Measurements from ENCODE around the gene BATF3. TPM values are rescaled to one million over a fixed set of nuclear protein-coding genes. Genes with fewer than 3 reads are reported as not detected.
A peak's percentile ranks its signal among the peaks of the same experiment; 100 is the strongest.

The BATF3 gene, protein sequence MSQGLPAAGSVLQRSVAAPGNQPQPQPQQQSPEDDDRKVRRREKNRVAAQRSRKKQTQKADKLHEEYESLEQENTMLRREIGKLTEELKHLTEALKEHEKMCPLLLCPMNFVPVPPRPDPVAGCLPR
- 1.7 and 2.4 TPM in 2 replicates for total RNA-seq (2011; cell fraction: chromatin; rRNA removed; ENCODE audit: low replicate concordance)
- 1.3 and 1.6 TPM in 2 replicates for total RNA-seq (2011; cell fraction: nucleolus; rRNA removed)
- total RNA-seq (2011; cell fraction: nucleoplasm; rRNA removed), result 1.2 and 2.6 TPM in 2 replicates
- 3.4 and 3.6 TPM in 2 replicates for total RNA-seq (2014; rRNA removed)
- 0.96 and 1.1 TPM in 2 replicates for total RNA-seq (2014; rRNA removed; fragmentation: Illumina TruSeq; extraction: Trizol)
- total RNA-seq (2015; rRNA removed; fragmentation: Illumina TruSeq; extraction: Trizol), result 0.40 and 0.57 TPM in 2 replicates
- 2.0 and 3.8 TPM in 2 replicates for total RNA-seq (2021)
- polyA plus RNA-seq (2011; rRNA removed), result 0.93 and 2.0 TPM in 2 replicates
- polyA plus RNA-seq (2011; cell fraction: cytosol; rRNA removed), result 0.68 and 4.4 TPM in 2 replicates
- polyA plus RNA-seq (2011; cell fraction: nucleus; rRNA removed), result 0.48 and 0.71 TPM in 2 replicates
- polyA plus RNA-seq (2012), result 1.9 and 8.3 TPM in 2 replicates
- 2.7 and 3.1 TPM in 2 replicates for polyA plus RNA-seq (2014; fragmentation: Illumina TruSeq; extraction: Trizol)
- polyA plus RNA-seq (2014; fragmentation: Nextera tagmentation; extraction: Ambion mirVana), result under 1 TPM; 0.51 to 0.57 TPM
- 3.8 and 5.2 TPM in 2 replicates for polyA plus RNA-seq (2014; rRNA removed)
- 0.18 and 0.25 TPM in 2 replicates for polyA minus RNA-seq (2011; rRNA and poly(A)+ RNA removed)
- 1.1 TPM in 1 of 2 replicates, not detected in the other for polyA minus RNA-seq (2011; cell fraction: cytosol; rRNA and poly(A)+ RNA removed)
- polyA minus RNA-seq (2011; cell fraction: nucleus; rRNA and poly(A)+ RNA removed), result 0.11 and 0.54 TPM in 2 replicates
- Bru-seq, nascent RNA, result percentile 42 among the genes with signal in this experiment
- percentile 50 among the genes with signal in this experiment for BruChase-seq, experiment 1, labeled RNA remaining after a 2-hour chase
- BruChase-seq, experiment 2, labeled RNA remaining after a 6-hour chase, result percentile 49 among the genes with signal in this experiment
- long read RNA-seq, experiment 1, partial matches to known transcripts, result 0 of 1 reads
- long read RNA-seq, experiment 1, other reads (novel, unspliced or antisense), result 0 of 1 reads
- long read RNA-seq, experiment 2, partial matches to known transcripts, result 0 of 1 reads
- long read RNA-seq, experiment 2, other reads (novel, unspliced or antisense), result 0 of 1 reads
- long read RNA-seq, experiment 3, partial matches to known transcripts, result 0 of 1 reads
- long read RNA-seq, experiment 3, other reads (novel, unspliced or antisense), result 0 of 1 reads

DNA sequence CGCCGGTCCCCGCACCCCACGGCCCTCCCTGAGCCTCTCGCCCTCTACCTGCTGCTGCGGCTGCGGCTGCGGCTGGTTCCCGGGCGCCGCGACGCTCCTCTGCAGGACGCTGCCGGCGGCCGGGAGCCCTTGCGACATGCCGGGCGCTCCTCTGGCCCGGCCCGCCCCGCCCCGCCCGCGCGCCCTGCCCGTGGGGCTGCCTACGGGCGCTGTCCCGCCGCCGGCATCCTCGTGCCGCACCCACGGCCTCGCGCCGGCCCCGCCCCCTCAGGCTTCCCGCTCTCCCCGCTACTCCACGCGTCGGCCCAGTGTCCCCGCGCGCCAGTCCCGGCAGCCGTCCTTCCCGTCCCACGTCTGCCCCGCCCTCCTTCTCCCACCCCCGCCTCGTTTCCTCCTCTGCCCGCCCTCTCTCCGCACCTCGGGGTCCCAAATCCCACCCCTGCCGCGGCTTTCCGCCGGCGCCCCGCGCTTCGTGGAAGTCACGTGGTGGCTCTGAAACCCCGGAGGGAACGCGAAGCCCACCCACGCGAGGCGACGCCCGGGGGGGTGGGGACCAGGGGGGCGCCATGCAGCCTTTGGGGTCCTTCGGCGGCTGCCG lies at the start of gene BATF3:
Gene BATF3, minus strand, starts transcription at position 216 of the 598 bp plus-strand sequence. Its CDS starts 78 bp downstream, at position 138.
- H3K9me3 ChIP-seq (replicated peaks; ENCODE audit: control insufficient read depth, insufficient read depth, low read depth, low read length), result no peaks in the 10 kb centered on the region
- DNase-seq (ENCODE audit: extremely low read depth in 1 of 4, low spot score in 3 of 4), result peak; percentile 42 to 86 (median 66)
- FAIRE-seq, result no peak
- peaks cover 48% of the 10 kb centered on the region in 2 experiments for H3K27me3 ChIP-seq (ENCODE audit: control insufficient read depth in 2 of 2, insufficient read depth in 2 of 2, low read length in 2 of 2)
- in situ Hi-C loops (cut with MboI), result no loop called here
- ChIA-PET CTCF (ENCODE audit: low intra/inter-chr PET ratio) (interaction anchor here (0.7 to 2.0 kb wide), 2 partner anchors 83 to 361 kb away, joined by 3 to 12 read pairs; no protein-coding TSS in a partner anchor), POLR2A (interaction anchor here (0.6 to 1.9 kb wide), 3 partner anchors 11 to 149 kb away, joined by 3 to 4 read pairs (median 3); partner anchors contain the start of gene ATF3)
- no TSS peak for BruUV-seq (replicated peaks)
- H3K27ac ChIP-seq (ENCODE audit: extremely low read depth, low read depth, low read length), result no peak within 1 kb of the TSS
- WGBS (ENCODE audit: insufficient coverage, low coverage, missing lambda C conversion rate), result under 1% methylated on average over 33 of the region's 79 CpGs
- no peaks in the 10 kb centered on the region for H3K36me3 ChIP-seq (ENCODE audit: control insufficient read depth, insufficient read depth, low read length)
- H3K9ac ChIP-seq (ENCODE audit: insufficient read depth in 1 of 2, low read depth in 2 of 2, low read length in 2 of 2), result peak within 1 kb of the TSS; percentile 23 to 87; a peak in 3 of 4 replicates
- no peaks in the 10 kb centered on the region for H3K9me1 ChIP-seq (ENCODE audit: control insufficient read depth, insufficient read depth, low read length)
- peak; percentile 67 for ATAC-seq
- H3K4me1 ChIP-seq (replicated peaks in 1 of 2; ENCODE audit: control insufficient read depth in 2 of 2, insufficient read depth in 2 of 2, low read length in 2 of 2), result peaks cover 19 to 23% of the 10 kb centered on the region in 2 experiments
- H4K20me1 ChIP-seq (replicated peaks; ENCODE audit: control insufficient read depth, insufficient read depth, low read length), result no peaks in the 10 kb centered on the region
- intact Hi-C loops (cut with micrococcal nuclease), result loop anchor here (2.0 to 10.0 kb wide), 2 partner anchors 83 to 215 kb away; no protein-coding TSS in a partner anchor
- peak within 1 kb of the TSS; percentile 86 for H2AFZ ChIP-seq (ENCODE audit: low read depth, low read length)
- no peaks in the 10 kb centered on the region for H3K79me2 ChIP-seq (ENCODE audit: control insufficient read depth, insufficient read depth, low read length)
- H3K4me3 ChIP-seq, result peak within 1 kb of the TSS; percentile 46
- peak within 1 kb of the TSS; percentile 83 for H3K4me2 ChIP-seq (ENCODE audit: insufficient read depth, low read length)
- no peak for TF ChIP-seq U2AF2 (optimal IDR thresholded peaks at IDR 0.05; ENCODE audit: low read depth, low read length)
- TF ChIP-seq ZNF274 (IDR thresholded peaks at IDR 0.05; ENCODE audit: borderline replicate concordance, low read depth, low read length), result no peak
- TF ChIP-seq HMG20A (CRISPR knock-in tag; conservative IDR thresholded peaks at IDR 0.05), result no peak
- TF ChIP-seq TRIM28 (IDR thresholded peaks at IDR 0.05), result no peak
- no peak for TF ChIP-seq ZC3H4 (CRISPR knock-in tag; IDR thresholded peaks at IDR 0.05; ENCODE audit: borderline replicate concordance)
- TF ChIP-seq, protein P1, sequence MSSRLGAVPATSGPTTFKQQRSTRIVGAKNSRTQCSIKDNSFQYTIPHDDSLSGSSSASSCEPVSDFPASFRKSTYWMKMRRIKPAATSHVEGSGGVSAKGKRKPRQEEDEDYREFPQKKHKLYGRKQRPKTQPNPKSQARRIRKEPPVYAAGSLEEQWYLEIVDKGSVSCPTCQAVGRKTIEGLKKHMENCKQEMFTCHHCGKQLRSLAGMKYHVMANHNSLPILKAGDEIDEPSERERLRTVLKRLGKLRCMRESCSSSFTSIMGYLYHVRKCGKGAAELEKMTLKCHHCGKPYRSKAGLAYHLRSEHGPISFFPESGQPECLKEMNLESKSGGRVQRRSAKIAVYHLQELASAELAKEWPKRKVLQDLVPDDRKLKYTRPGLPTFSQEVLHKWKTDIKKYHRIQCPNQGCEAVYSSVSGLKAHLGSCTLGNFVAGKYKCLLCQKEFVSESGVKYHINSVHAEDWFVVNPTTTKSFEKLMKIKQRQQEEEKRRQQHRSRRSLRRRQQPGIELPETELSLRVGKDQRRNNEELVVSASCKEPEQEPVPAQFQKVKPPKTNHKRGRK (tag; IDR thresholded peaks at IDR 0.05), result peak; percentile 45; the same call in 1 of the 2 replicates
- TF ChIP-seq, protein P2, sequence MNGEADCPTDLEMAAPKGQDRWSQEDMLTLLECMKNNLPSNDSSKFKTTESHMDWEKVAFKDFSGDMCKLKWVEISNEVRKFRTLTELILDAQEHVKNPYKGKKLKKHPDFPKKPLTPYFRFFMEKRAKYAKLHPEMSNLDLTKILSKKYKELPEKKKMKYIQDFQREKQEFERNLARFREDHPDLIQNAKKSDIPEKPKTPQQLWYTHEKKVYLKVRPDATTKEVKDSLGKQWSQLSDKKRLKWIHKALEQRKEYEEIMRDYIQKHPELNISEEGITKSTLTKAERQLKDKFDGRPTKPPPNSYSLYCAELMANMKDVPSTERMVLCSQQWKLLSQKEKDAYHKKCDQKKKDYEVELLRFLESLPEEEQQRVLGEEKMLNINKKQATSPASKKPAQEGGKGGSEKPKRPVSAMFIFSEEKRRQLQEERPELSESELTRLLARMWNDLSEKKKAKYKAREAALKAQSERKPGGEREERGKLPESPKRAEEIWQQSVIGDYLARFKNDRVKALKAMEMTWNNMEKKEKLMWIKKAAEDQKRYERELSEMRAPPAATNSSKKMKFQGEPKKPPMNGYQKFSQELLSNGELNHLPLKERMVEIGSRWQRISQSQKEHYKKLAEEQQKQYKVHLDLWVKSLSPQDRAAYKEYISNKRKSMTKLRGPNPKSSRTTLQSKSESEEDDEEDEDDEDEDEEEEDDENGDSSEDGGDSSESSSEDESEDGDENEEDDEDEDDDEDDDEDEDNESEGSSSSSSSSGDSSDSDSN (IDR thresholded peaks at IDR 0.05; ENCODE audit: borderline replicate concordance in 1 of 2, low read depth in 2 of 2, low read length in 2 of 2), result 0 out of 4 replicates have a peak, but pooled peaks of 1 of the 2 experiments have one; percentile 4
- no peak for TF ChIP-seq KAT7 (CRISPR knock-in tag; IDR thresholded peaks at IDR 0.05; ENCODE audit: borderline replicate concordance)
- TF ChIP-seq EGR1 (conservative IDR thresholded peaks at IDR 0.05), result peak; percentile 52
- TF ChIP-seq, protein P3, sequence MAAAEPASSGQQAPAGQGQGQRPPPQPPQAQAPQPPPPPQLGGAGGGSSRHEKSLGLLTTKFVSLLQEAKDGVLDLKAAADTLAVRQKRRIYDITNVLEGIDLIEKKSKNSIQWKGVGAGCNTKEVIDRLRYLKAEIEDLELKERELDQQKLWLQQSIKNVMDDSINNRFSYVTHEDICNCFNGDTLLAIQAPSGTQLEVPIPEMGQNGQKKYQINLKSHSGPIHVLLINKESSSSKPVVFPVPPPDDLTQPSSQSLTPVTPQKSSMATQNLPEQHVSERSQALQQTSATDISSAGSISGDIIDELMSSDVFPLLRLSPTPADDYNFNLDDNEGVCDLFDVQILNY (CRISPR knock-in tag; IDR thresholded peaks at IDR 0.05), result no peak
